NT2/D1 (cell line): ENCODE data around the gene TFE3.

ENCODE experiments used
- SUZ12 ChIP-seq: IDR thresholded peaks from 2 replicates; pipeline ENCODE4 v1.6.1; 2011; ENCODE audit not compliant: insufficient read length, insufficient read depth; ENCODE audit errors: extremely low read depth
- ZNF274 ChIP-seq: IDR thresholded peaks from 2 replicates; pipeline ENCODE4 v1.6.1; 2011; ENCODE audit warnings: mild to moderate bottlenecking, low read depth, low read length

- TF ChIP-seq SUZ12, result no peak
- TF ChIP-seq ZNF274, result no peak
Observed at GRCh38 chrX:48996969-48997368, 46.2 kb downstream of the TFE3 start.
